GM03348 (cell line): ENCODE measurements around the gene TUBA3E.
"Not testable (repeated sequence)": the region's sequence is repeated elsewhere in the genome, so short reads cannot be mapped to it uniquely, and the experiment has no call there.

ENCODE experiments used
- DNase-seq: peaks from one replicate; pipeline ENCODE4 v3.0.0; 2012; ENCODE audit warnings: low spot score

The TUBA3E gene

GRCh38 chr2:130162486-130162885 is 35.8 kb downstream of the TUBA3E start:
- not testable (repeated sequence) for DNase-seq

GRCh38 chr2:130160838-130161705 is 37.2 kb downstream of the TUBA3E start:
- DNase-seq = not testable (repeated sequence)

- no peak for DNase-seq
Measured at GRCh38 chr2:130160131-130160530, 38.1 kb downstream of the TUBA3E start.

GRCh38 chr2:130159376-130159775 is 38.9 kb downstream of the TUBA3E start:
- not testable (repeated sequence) for DNase-seq

GRCh38 chr2:130158631-130159030 is 39.6 kb downstream of the TUBA3E start:
- no peak for DNase-seq

GRCh38 chr2:130157825-130158514 is 40.3 kb downstream of the TUBA3E start:
- not testable (repeated sequence) for DNase-seq

GRCh38 chr2:130157354-130157753 is 40.9 kb downstream of the TUBA3E start:
- DNase-seq = not testable (repeated sequence)

- DNase-seq = no peak
Measured at GRCh38 chr2:130156624-130157004, 41.6 kb downstream of the TUBA3E start.

- DNase-seq = peak; percentile 43
Measured at GRCh38 chr2:130155956-130156623, 42.1 kb downstream of the TUBA3E start.

GRCh38 chr2:130154773-130155765 is 43.2 kb downstream of the TUBA3E start:
- no peak for DNase-seq

- not testable (repeated sequence) for DNase-seq
Measured at GRCh38 chr2:130154423-130154770, 43.8 kb downstream of the TUBA3E start.

GRCh38 chr2:130153721-130154422 is 44.4 kb downstream of the TUBA3E start:
- DNase-seq = not testable (repeated sequence)

- DNase-seq = no peak
Measured at GRCh38 chr2:130152816-130153595, 45.2 kb downstream of the TUBA3E start.

- not testable (repeated sequence) for DNase-seq
Measured at GRCh38 chr2:130152136-130152815, 46.0 kb downstream of the TUBA3E start.

GRCh38 chr2:130151145-130151512 is 47.1 kb downstream of the TUBA3E start:
- DNase-seq = not testable (repeated sequence)

- DNase-seq = no peak
Measured at GRCh38 chr2:130150181-130151144, 47.8 kb downstream of the TUBA3E start.

GRCh38 chr2:130148515-130148914 is 49.7 kb downstream of the TUBA3E start:
- not testable (repeated sequence) for DNase-seq

- DNase-seq = not testable (repeated sequence)
Measured at GRCh38 chr2:130145006-130145414, 53.2 kb downstream of the TUBA3E start, which contains the start of gene CCDC74B. Gene CCDC74B, minus strand, starts transcription at chr2:130145112. Its CDS starts 116 bp downstream, at chr2:130144996.
